Thyroid gland (tissue), 4 donors: ENCODE data around the gene ATF7IP.
"Not testable (repeated sequence)": the region's sequence is repeated elsewhere in the genome, so short reads cannot be mapped to it uniquely, and the experiment has no call there.

Source experiments
- CTCF ChIP-seq, 6 experiments: fragments of 200-600 bp in 3 of 6; fragments of 450-650 bp in 3 of 6; sonication (generic) in 3 of 6; IDR thresholded peaks; one replicate each; pipeline ENCODE4 v1.5.1; 2016 to 2019; ENCODE audit warnings: antibody characterized with exemption in 6 of 6, mild to moderate bottlenecking in 2 of 6, inconsistent platforms in 1 of 6, moderate library complexity in 1 of 6
- POLR2A ChIP-seq, 2 donors: fragments of 450-650 bp; IDR thresholded peaks; one replicate each; pipeline ENCODE4 v1.6.1; 2017; ENCODE audit warnings: antibody characterized with exemption in 2 of 2, mild to moderate bottlenecking in 2 of 2, moderate library complexity in 1 of 2

GRCh38 chr12:14351524-14351923, 14.0 kb upstream of the ATF7IP start:
- TF ChIP-seq CTCF, POLR2A (IDR thresholded peaks at IDR 0.05): not testable (repeated sequence)
